ENCODE results near the gene SECISBP2.

- no peak for TF ChIP-seq ZNF274 (IDR thresholded peaks at IDR 0.05; ENCODE audit: low read depth, low read length)
- TF ChIP-seq YY1 (IDR thresholded peaks at IDR 0.05; ENCODE audit: insufficient read depth, insufficient read length) = no peak
These were observed 62.4 kb downstream of the SECISBP2 start for GRCh38 chr9:89380437-89381307.

Measured in NT2/D1 (cell line).